Progenitor cell of endocrine pancreas (in vitro differentiated cells): ENCODE data around the gene INTS11. TPM values are rescaled to one million over a fixed set of nuclear protein-coding genes. Genes with fewer than 3 reads are reported as not detected.

Source experiments
- DNase-seq: peaks from one replicate; pipeline ENCODE4 v3.0.0; 2021; ENCODE audit warnings: low spot score; ENCODE audit not compliant: unreplicated experiment
- H3K27ac Mint-ChIP-seq: 2 replicates; pipeline ENCODE4 v1.8.0; 2021; ENCODE audit warnings: mild to moderate bottlenecking, moderate library complexity, mixed read lengths
- H3K27me3 Mint-ChIP-seq: 2 replicates; pipeline ENCODE4 v1.8.0; 2021; ENCODE audit warnings: mixed read lengths
- H3K36me3 Mint-ChIP-seq: 2 replicates; pipeline ENCODE4 v1.8.0; 2022; ENCODE audit warnings: mixed read lengths; ENCODE audit not compliant: insufficient read depth
- H3K4me1 Mint-ChIP-seq: 2 replicates; pipeline ENCODE4 v1.8.0; 2021; ENCODE audit warnings: low read depth, mixed read lengths
- H3K4me3 Mint-ChIP-seq: 2 replicates; pipeline ENCODE4 v1.8.0; 2021; ENCODE audit warnings: low read depth, mild to moderate bottlenecking, moderate library complexity, mixed read lengths
- H3K9me3 Mint-ChIP-seq: 2 replicates; pipeline ENCODE4 v1.8.0; 2021; ENCODE audit warnings: low read depth, mixed read lengths
- CTCF ChIP-seq: fragments of 200-600 bp; sonication (generic); IDR thresholded peaks from one replicate; pipeline ENCODE4 v1.5.0; 2021; ENCODE audit warnings: antibody characterized with exemption, mild to moderate bottlenecking; ENCODE audit not compliant: unreplicated experiment
- total RNA-seq: library from RNA; stranded (reverse); gene quantifications from 2 replicates; pipeline ENCODE4 v1.2.1, GENCODE V29; 2021

Gene INTS11
- total RNA-seq, 1 donor from 2014 or later = 177 TPM

GRCh38 chr1:1305300-1306069 lies 19.0 kb downstream of the INTS11 start:
- Mint-ChIP-seq H3K4me1 (peaks cover 14% of the 10 kb centered on the region), H3K27ac (no peak overlapping the region), H3K36me3 (no peaks in the 10 kb centered on the region), H3K4me3 (peak overlapping the region; percentile 85), H3K27me3 (no peaks in the 10 kb centered on the region), H3K9me3 (no peaks in the 10 kb centered on the region)
- no peak for DNase-seq
- TF ChIP-seq CTCF = no peak

- H3K4me1 Mint-ChIP-seq = peaks cover 14% of the 10 kb centered on the region
- H3K27me3 Mint-ChIP-seq = no peaks in the 10 kb centered on the region
- H3K36me3 Mint-ChIP-seq = no peaks in the 10 kb centered on the region
Observed at GRCh38 chr1:1304331-1305299, 19.8 kb downstream of the INTS11 start.

GRCh38 chr1:1303736-1304135 lies 20.7 kb downstream of the INTS11 start:
- no peak overlapping the region for H3K4me3 Mint-ChIP-seq
- H3K9me3 Mint-ChIP-seq = no peaks in the 10 kb centered on the region
- peaks cover 14% of the 10 kb centered on the region for H3K4me1 Mint-ChIP-seq
- H3K27ac Mint-ChIP-seq = no peak overlapping the region
- no peaks in the 10 kb centered on the region for H3K27me3 Mint-ChIP-seq
- no peak for DNase-seq
- no peaks in the 10 kb centered on the region for H3K36me3 Mint-ChIP-seq
- no peak for TF ChIP-seq CTCF

More at GRCh38 chr1:1304331-1305299, 19.8 kb downstream of the INTS11 start:
- no peak for TF ChIP-seq CTCF
- no peak for DNase-seq
- Mint-ChIP-seq H3K9me3 (no peaks in the 10 kb centered on the region), H3K27ac (peak overlapping the region; percentile 78), H3K4me3 (peak overlapping the region; percentile 42)

GRCh38 chr1:1302951-1303509 lies 21.4 kb downstream of the INTS11 start:
- no peak overlapping the region for H3K4me3 Mint-ChIP-seq
- peaks cover 14% of the 10 kb centered on the region for H3K4me1 Mint-ChIP-seq
- no peak for DNase-seq
- TF ChIP-seq CTCF = no peak
- no peaks in the 10 kb centered on the region for H3K9me3 Mint-ChIP-seq
- no peak overlapping the region for H3K27ac Mint-ChIP-seq
- no peaks in the 10 kb centered on the region for H3K27me3 Mint-ChIP-seq
- no peaks in the 10 kb centered on the region for H3K36me3 Mint-ChIP-seq

- Mint-ChIP-seq H3K36me3 (no peaks in the 10 kb centered on the region), H3K4me3 (no peak overlapping the region), H3K27ac (no peak overlapping the region), H3K27me3 (no peaks in the 10 kb centered on the region), H3K4me1 (peaks cover 12% of the 10 kb centered on the region), H3K9me3 (no peaks in the 10 kb centered on the region)
- no peak for DNase-seq
- TF ChIP-seq CTCF = peak; percentile 56
Observed at GRCh38 chr1:1302006-1302430, 22.4 kb downstream of the INTS11 start.
